ENCODE measurements around the gene NLK. TPM values are rescaled to one million over a fixed set of nuclear protein-coding genes. Genes with fewer than 3 reads are reported as not detected.
"Not testable (repeated sequence)": the region's sequence is repeated elsewhere in the genome, so short reads cannot be mapped to it uniquely, and the experiment has no call there.

NLK gene
- total RNA-seq, 1 experiment from 2014 or later, result 12.8 TPM

DNA sequence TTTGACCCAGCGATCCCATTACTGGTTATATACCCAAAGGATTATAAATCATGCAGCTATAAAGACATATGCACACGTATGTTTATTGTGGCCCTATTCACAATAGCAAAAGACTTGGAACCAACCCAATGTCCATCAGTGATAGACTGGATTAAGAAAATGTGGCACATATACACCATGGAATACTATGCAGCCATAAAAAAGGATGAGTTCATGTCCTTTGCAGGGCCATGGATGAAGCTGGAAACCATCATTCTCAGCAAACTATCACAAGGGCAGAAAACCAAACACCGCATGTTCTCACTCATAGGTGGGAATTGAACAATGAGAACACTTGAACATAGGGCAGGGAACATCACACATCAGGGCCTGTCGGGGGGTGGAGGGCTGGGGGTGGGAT is 112.9 kb downstream of the NLK start:
- H3K79me2 ChIP-seq (ENCODE audit: insufficient read depth, low read length); POLR2A ChIA-PET; H3K4me1 ChIP-seq (ENCODE audit: control insufficient read depth in 1 of 2, insufficient read depth in 2 of 2, low read length in 2 of 2); H3K9me3 ChIP-seq (ENCODE audit: control insufficient read depth in 1 of 2, insufficient read depth in 1 of 2, low read depth in 1 of 2, low read length in 2 of 2); H4K20me1 ChIP-seq (ENCODE audit: insufficient read depth); ATAC-seq; H3K9me2 ChIP-seq (ENCODE audit: insufficient read depth); DNase-seq (ENCODE audit: low read depth, low spot score); H3K9ac ChIP-seq (ENCODE audit: low read length); CTCF ChIA-PET; H3K27ac ChIP-seq (ENCODE audit: low read depth, low read length); intact Hi-C loops (cut with micrococcal nuclease); H2AFZ ChIP-seq (ENCODE audit: low read depth, low read length, poor library complexity, severe bottlenecking); H3K4me2 ChIP-seq (ENCODE audit: low read length); BruUV-seq (replicated peaks); H3K36me3 ChIP-seq (ENCODE audit: control insufficient read depth in 1 of 2, insufficient read depth in 2 of 2, low read length in 2 of 2); RAD21 ChIA-PET (ENCODE audit: low non-redundant PET in 1 of 2, low total read pairs in 2 of 2, uncharacterized antibody in 2 of 2, unreplicated experiment in 2 of 2); H3K4me3 ChIP-seq (replicated peaks in 1 of 2; ENCODE audit: low read depth in 1 of 2, low read length in 2 of 2); H3K27me3 ChIP-seq (ENCODE audit: insufficient read depth, low read length): not testable (repeated sequence)

DNA sequence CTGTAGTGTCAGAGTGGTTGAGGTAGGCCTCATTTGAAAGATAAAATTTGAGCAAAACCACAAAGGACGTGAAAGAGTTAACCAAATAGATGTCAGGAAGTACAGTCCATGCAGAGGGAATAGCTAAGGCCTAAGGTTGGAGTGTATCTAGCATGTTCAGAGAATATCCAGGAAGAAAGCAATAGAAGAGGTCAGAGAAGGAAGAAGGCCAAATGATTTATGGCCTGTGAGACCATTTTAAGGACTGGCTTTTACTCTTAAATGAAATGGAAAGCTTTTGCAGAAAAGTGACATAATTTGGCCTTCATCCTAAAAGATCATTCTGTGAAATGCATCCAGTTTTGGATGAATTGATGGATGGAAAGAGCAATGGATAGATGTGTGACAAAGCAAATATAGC is 116.5 kb downstream of the NLK start:
- no peaks in the 10 kb centered on the region for H3K79me2 ChIP-seq (ENCODE audit: insufficient read depth, low read length)
- TF ChIP-seq ZNF274 (IDR thresholded peaks at IDR 0.05; ENCODE audit: low read depth, low read length), result no peak
- TF ChIP-seq, protein P1, sequence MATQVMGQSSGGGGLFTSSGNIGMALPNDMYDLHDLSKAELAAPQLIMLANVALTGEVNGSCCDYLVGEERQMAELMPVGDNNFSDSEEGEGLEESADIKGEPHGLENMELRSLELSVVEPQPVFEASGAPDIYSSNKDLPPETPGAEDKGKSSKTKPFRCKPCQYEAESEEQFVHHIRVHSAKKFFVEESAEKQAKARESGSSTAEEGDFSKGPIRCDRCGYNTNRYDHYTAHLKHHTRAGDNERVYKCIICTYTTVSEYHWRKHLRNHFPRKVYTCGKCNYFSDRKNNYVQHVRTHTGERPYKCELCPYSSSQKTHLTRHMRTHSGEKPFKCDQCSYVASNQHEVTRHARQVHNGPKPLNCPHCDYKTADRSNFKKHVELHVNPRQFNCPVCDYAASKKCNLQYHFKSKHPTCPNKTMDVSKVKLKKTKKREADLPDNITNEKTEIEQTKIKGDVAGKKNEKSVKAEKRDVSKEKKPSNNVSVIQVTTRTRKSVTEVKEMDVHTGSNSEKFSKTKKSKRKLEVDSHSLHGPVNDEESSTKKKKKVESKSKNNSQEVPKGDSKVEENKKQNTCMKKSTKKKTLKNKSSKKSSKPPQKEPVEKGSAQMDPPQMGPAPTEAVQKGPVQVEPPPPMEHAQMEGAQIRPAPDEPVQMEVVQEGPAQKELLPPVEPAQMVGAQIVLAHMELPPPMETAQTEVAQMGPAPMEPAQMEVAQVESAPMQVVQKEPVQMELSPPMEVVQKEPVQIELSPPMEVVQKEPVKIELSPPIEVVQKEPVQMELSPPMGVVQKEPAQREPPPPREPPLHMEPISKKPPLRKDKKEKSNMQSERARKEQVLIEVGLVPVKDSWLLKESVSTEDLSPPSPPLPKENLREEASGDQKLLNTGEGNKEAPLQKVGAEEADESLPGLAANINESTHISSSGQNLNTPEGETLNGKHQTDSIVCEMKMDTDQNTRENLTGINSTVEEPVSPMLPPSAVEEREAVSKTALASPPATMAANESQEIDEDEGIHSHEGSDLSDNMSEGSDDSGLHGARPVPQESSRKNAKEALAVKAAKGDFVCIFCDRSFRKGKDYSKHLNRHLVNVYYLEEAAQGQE (IDR thresholded peaks at IDR 0.05; ENCODE audit: low read depth), result no peak
- no peak for TF ChIP-seq EZH2phosphoT487 (IDR thresholded peaks at IDR 0.05; ENCODE audit: borderline replicate concordance)
- no peak for TF ChIP-seq POLR2A (IDR thresholded peaks at IDR 0.05; ENCODE audit: borderline replicate concordance, extremely low read depth, insufficient read depth, insufficient read length)
- TF ChIP-seq SP1 (IDR thresholded peaks at IDR 0.05; ENCODE audit: low read depth), result no peak
- TF ChIP-seq JUND (IDR thresholded peaks at IDR 0.05), result no peak
- TF ChIP-seq POLR2AphosphoS5 (IDR thresholded peaks at IDR 0.05; ENCODE audit: low read depth, low read length), result no peak
- TF ChIP-seq, protein P2, sequence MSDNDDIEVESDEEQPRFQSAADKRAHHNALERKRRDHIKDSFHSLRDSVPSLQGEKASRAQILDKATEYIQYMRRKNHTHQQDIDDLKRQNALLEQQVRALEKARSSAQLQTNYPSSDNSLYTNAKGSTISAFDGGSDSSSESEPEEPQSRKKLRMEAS (IDR thresholded peaks at IDR 0.05), result no peak
- no peak for TF ChIP-seq EGR1 (IDR thresholded peaks at IDR 0.05; ENCODE audit: low read depth)
- TF ChIP-seq, protein P3, sequence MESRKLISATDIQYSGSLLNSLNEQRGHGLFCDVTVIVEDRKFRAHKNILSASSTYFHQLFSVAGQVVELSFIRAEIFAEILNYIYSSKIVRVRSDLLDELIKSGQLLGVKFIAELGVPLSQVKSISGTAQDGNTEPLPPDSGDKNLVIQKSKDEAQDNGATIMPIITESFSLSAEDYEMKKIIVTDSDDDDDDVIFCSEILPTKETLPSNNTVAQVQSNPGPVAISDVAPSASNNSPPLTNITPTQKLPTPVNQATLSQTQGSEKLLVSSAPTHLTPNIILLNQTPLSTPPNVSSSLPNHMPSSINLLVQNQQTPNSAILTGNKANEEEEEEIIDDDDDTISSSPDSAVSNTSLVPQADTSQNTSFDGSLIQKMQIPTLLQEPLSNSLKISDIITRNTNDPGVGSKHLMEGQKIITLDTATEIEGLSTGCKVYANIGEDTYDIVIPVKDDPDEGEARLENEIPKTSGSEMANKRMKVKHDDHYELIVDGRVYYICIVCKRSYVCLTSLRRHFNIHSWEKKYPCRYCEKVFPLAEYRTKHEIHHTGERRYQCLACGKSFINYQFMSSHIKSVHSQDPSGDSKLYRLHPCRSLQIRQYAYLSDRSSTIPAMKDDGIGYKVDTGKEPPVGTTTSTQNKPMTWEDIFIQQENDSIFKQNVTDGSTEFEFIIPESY (IDR thresholded peaks at IDR 0.05; ENCODE audit: extremely low read depth, insufficient replicate concordance, low read length), result no peak
- no peaks in the 10 kb centered on the region for H3K27me3 ChIP-seq (ENCODE audit: insufficient read depth, low read length)
- no peak for DNase-seq (ENCODE audit: low read depth, low spot score)
- no peak overlapping the region for H3K9ac ChIP-seq (ENCODE audit: low read length)
- no peak overlapping the region for H3K4me2 ChIP-seq (ENCODE audit: low read length)
- CTCF ChIA-PET, result no interaction called here
- no TSS peak for BruUV-seq (replicated peaks)
- no peak overlapping the region for H2AFZ ChIP-seq (ENCODE audit: low read depth, low read length, poor library complexity, severe bottlenecking)
- RAD21 ChIA-PET (ENCODE audit: low non-redundant PET in 1 of 2, low total read pairs in 2 of 2, uncharacterized antibody in 2 of 2, unreplicated experiment in 2 of 2), result no interaction called here
- no peak overlapping the region for H3K27ac ChIP-seq (ENCODE audit: low read depth, low read length)
- H4K20me1 ChIP-seq (ENCODE audit: insufficient read depth), result no peaks in the 10 kb centered on the region
- no peak overlapping the region for H3K4me3 ChIP-seq (replicated peaks in 1 of 2; ENCODE audit: low read depth in 1 of 2, low read length in 2 of 2)
- no peaks in the 10 kb centered on the region for H3K9me3 ChIP-seq (ENCODE audit: control insufficient read depth in 1 of 2, insufficient read depth in 1 of 2, low read depth in 1 of 2, low read length in 2 of 2)
- H3K36me3 ChIP-seq (ENCODE audit: control insufficient read depth in 1 of 2, insufficient read depth in 2 of 2, low read length in 2 of 2), result no peaks in the 10 kb centered on the region
- H3K9me2 ChIP-seq (ENCODE audit: insufficient read depth), result no peaks in the 10 kb centered on the region
- no peak for ATAC-seq
- H3K4me1 ChIP-seq (ENCODE audit: control insufficient read depth in 1 of 2, insufficient read depth in 2 of 2, low read length in 2 of 2), result no peaks in the 10 kb centered on the region
- POLR2A ChIA-PET, result no interaction called here
- intact Hi-C loops (cut with micrococcal nuclease), result no loop called here

Data from HCT116 (cell line).